Osteocyte (in vitro differentiated cells): ENCODE data around the gene RAB9A. TPM values are rescaled to one million over a fixed set of nuclear protein-coding genes. Genes with fewer than 3 reads are reported as not detected.
A peak's percentile ranks its signal among the peaks of the same experiment; 100 is the strongest.

Experiments used
- DNase-seq: peaks from one replicate; pipeline ENCODE4 v3.0.0; 2021; ENCODE audit warnings: mixed read lengths; ENCODE audit not compliant: unreplicated experiment; ENCODE audit errors: extremely low spot score
- H3K27ac Mint-ChIP-seq: one replicate; pipeline ENCODE4 v1.8.0; 2021; ENCODE audit warnings: mild to moderate bottlenecking, mixed read lengths; ENCODE audit not compliant: unreplicated experiment
- H3K27me3 Mint-ChIP-seq: one replicate; pipeline ENCODE4 v1.8.0; 2021; ENCODE audit warnings: mixed read lengths; ENCODE audit not compliant: unreplicated experiment
- H3K36me3 Mint-ChIP-seq: one replicate; pipeline ENCODE4 v1.8.0; 2021; ENCODE audit warnings: mixed read lengths; ENCODE audit not compliant: unreplicated experiment
- H3K4me1 Mint-ChIP-seq: one replicate; pipeline ENCODE4 v1.8.0; 2021; ENCODE audit warnings: mixed read lengths; ENCODE audit not compliant: unreplicated experiment
- H3K4me3 Mint-ChIP-seq: one replicate; pipeline ENCODE4 v1.8.0; 2021; ENCODE audit warnings: mild to moderate bottlenecking, moderate library complexity, mixed read lengths; ENCODE audit not compliant: unreplicated experiment
- H3K9me3 Mint-ChIP-seq: one replicate; pipeline ENCODE4 v1.8.0; 2021; ENCODE audit warnings: mixed read lengths; ENCODE audit not compliant: unreplicated experiment
- CTCF ChIP-seq: fragments of 200-600 bp; sonication (generic); IDR thresholded peaks from 2 replicates; pipeline ENCODE4 v1.5.0; 2021; ENCODE audit warnings: antibody characterized with exemption, mild to moderate bottlenecking, moderate library complexity
- total RNA-seq: library from RNA; stranded (reverse); gene quantifications from 2 replicates; pipeline ENCODE4 v1.2.1, GENCODE V29; 2021

RAB9A gene
- total RNA-seq, 1 donor from 2014 or later = 32.9 TPM

GRCh38 chrX:13703589-13703988, 14.7 kb downstream of the RAB9A start:
- Mint-ChIP-seq H3K36me3 (no peaks in the 10 kb centered on the region), H3K9me3 (no peaks in the 10 kb centered on the region), H3K27me3 (no peaks in the 10 kb centered on the region), H3K4me1 (peaks cover 10% of the 10 kb centered on the region), H3K27ac (no peak overlapping the region), H3K4me3 (no peak overlapping the region)
- TF ChIP-seq CTCF = no peak
- DNase-seq = no peak

GRCh38 chrX:13711141-13711540, 22.2 kb downstream of the RAB9A start:
- DNase-seq = no peak
- Mint-ChIP-seq H3K27me3 (no peaks in the 10 kb centered on the region), H3K4me3 (no peak overlapping the region), H3K9me3 (peaks cover 3% of the 10 kb centered on the region), H3K27ac (no peak overlapping the region), H3K4me1 (no peaks in the 10 kb centered on the region), H3K36me3 (peaks cover 17% of the 10 kb centered on the region)
- TF ChIP-seq CTCF = no peak

- Mint-ChIP-seq H3K4me1 (peaks cover 2% of the 10 kb centered on the region), H3K27ac (no peak overlapping the region), H3K9me3 (peaks cover 3% of the 10 kb centered on the region), H3K36me3 (peaks cover 9% of the 10 kb centered on the region), H3K4me3 (no peak overlapping the region), H3K27me3 (no peaks in the 10 kb centered on the region)
- TF ChIP-seq CTCF = no peak
- no peak for DNase-seq
Observed at GRCh38 chrX:13716455-13716854, 27.5 kb downstream of the RAB9A start.

GRCh38 chrX:13716905-13717304, 28.0 kb downstream of the RAB9A start:
- H3K36me3 Mint-ChIP-seq = peaks cover 9% of the 10 kb centered on the region
- peaks cover 4% of the 10 kb centered on the region for H3K4me1 Mint-ChIP-seq
- no peak for TF ChIP-seq CTCF
- H3K4me3 Mint-ChIP-seq = no peak overlapping the region
- no peaks in the 10 kb centered on the region for H3K27me3 Mint-ChIP-seq
- no peak overlapping the region for H3K27ac Mint-ChIP-seq
- DNase-seq = no peak
- peaks cover 3% of the 10 kb centered on the region for H3K9me3 Mint-ChIP-seq

- DNase-seq = no peak
- Mint-ChIP-seq H3K4me1 (peaks cover 4% of the 10 kb centered on the region), H3K27me3 (no peaks in the 10 kb centered on the region), H3K27ac (peak overlapping the region; percentile 38), H3K36me3 (peaks cover 9% of the 10 kb centered on the region), H3K4me3 (no peak overlapping the region), H3K9me3 (peaks cover 3% of the 10 kb centered on the region)
- no peak for TF ChIP-seq CTCF
Observed at GRCh38 chrX:13717700-13718472, 29.0 kb downstream of the RAB9A start.
